22Rv1 (cell line): ENCODE results near the gene GNL2.

Experiments
- CTCF ChIP-seq: fragments of 450-650 bp; IDR thresholded peaks from 2 replicates; pipeline ENCODE4 v1.5.1; 2017; ENCODE audit warnings: mild to moderate bottlenecking
- ZFX ChIP-seq: fragments of 450-650 bp; IDR thresholded peaks from 2 replicates; pipeline ENCODE4 v1.6.1; 2017; ENCODE audit warnings: antibody characterized with exemption, borderline replicate concordance

GRCh38 chr1:37630426-37631028 lies 34.8 kb upstream of the GNL2 start:
- no peak for TF ChIP-seq CTCF
- TF ChIP-seq ZFX: no peak
